ENCODE data around the gene AP1G1. TPM values are rescaled to one million over a fixed set of nuclear protein-coding genes. Genes with fewer than 3 reads are reported as not detected.

AP1G1 gene
- total and polyA plus RNA-seq, 2 donors from 2014 or later, result 28.0 to 111 TPM

DNA sequence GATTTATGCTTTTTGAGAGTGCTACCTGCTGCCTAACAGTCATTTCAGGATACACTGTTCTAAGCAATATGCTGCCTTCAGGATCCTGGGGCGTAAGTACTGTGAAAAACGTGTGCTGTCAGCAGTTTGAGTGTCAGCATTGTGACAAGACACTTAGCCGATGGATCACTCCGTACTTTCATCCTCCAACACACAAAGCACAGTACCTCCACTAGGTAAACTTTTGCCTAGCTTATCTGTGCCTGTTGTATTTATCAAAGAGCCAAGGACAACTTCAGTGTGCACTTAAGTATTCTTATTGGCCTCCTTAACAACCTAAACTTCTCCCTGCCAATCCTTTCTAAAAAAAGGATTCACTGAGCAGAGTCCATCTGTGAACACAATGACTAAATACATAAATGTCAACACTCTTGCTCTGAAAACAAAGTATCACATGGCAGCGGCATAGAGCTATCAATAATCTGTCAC lies 50.3 kb downstream of the AP1G1 start:
- H3K27me3 ChIP-seq (ENCODE audit: control insufficient read depth, insufficient read depth, low read length), result no peaks in the 10 kb centered on the region
- H3K36me3 ChIP-seq (ENCODE audit: control insufficient read depth in 2 of 3, insufficient read depth in 3 of 3, low read length in 3 of 3), result peaks cover 9 to 62% (median 39%) of the 10 kb centered on the region in 3 donors
- no peak overlapping the region for H3K9ac ChIP-seq (ENCODE audit: low read length in 3 of 3)
- no peaks in the 10 kb centered on the region for H3K9me3 ChIP-seq (ENCODE audit: control insufficient read depth in 2 of 3, insufficient read depth in 1 of 3, low read length in 3 of 3)
- DNase-seq (no peak), FAIRE-seq (no peak)
- H3K27ac ChIP-seq (ENCODE audit: low read depth in 2 of 2, low read length in 2 of 2), result no peak overlapping the region
- intact Hi-C loops (cut with DNase I), result no loop called here
- H3K4me3 ChIP-seq (ENCODE audit: low read length in 3 of 3), result no peak overlapping the region
- no peaks in the 10 kb centered on the region for H3K4me1 ChIP-seq (ENCODE audit: control insufficient read depth in 2 of 3, insufficient read depth in 2 of 3, low read depth in 1 of 3, low read length in 3 of 3)
- TF ChIP-seq, protein P1, sequence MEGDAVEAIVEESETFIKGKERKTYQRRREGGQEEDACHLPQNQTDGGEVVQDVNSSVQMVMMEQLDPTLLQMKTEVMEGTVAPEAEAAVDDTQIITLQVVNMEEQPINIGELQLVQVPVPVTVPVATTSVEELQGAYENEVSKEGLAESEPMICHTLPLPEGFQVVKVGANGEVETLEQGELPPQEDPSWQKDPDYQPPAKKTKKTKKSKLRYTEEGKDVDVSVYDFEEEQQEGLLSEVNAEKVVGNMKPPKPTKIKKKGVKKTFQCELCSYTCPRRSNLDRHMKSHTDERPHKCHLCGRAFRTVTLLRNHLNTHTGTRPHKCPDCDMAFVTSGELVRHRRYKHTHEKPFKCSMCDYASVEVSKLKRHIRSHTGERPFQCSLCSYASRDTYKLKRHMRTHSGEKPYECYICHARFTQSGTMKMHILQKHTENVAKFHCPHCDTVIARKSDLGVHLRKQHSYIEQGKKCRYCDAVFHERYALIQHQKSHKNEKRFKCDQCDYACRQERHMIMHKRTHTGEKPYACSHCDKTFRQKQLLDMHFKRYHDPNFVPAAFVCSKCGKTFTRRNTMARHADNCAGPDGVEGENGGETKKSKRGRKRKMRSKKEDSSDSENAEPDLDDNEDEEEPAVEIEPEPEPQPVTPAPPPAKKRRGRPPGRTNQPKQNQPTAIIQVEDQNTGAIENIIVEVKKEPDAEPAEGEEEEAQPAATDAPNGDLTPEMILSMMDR (IDR thresholded peaks at IDR 0.05; ENCODE audit: borderline replicate concordance, extremely low read depth, insufficient read depth), result no peak

DNA sequence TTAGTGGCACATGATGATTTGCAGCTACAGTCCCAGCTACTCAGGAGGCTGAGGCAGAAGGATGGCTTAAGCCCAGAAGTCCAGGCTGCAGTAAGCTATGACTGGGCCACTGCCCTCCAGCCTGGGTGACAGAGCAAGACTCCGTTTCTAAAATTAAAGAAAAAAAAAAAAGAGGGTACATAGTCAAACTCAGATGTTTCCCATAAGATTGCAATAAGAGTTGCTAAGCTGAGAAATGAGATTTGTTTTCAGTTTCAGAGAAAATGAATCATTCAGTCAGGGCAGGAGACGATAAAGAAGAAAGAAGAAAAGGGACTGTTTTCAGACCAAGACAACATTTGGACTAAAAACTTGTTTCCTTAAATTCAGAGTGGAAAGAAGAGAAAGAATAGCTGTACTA lies 54.0 kb downstream of the AP1G1 start:
- no peaks in the 10 kb centered on the region for H3K9me3 ChIP-seq (ENCODE audit: control insufficient read depth in 2 of 3, insufficient read depth in 1 of 3, low read length in 3 of 3)
- TF ChIP-seq, protein P1 (IDR thresholded peaks at IDR 0.05; ENCODE audit: borderline replicate concordance, extremely low read depth, insufficient read depth), result no peak
- no peak overlapping the region for H3K9ac ChIP-seq (ENCODE audit: low read length in 3 of 3)
- intact Hi-C loops (cut with DNase I), result no loop called here
- peaks cover 8 to 53% (median 29%) of the 10 kb centered on the region in 3 donors for H3K36me3 ChIP-seq (ENCODE audit: control insufficient read depth in 2 of 3, insufficient read depth in 3 of 3, low read length in 3 of 3)
- H3K4me3 ChIP-seq (ENCODE audit: low read length in 3 of 3), result no peak overlapping the region
- H3K27me3 ChIP-seq (ENCODE audit: control insufficient read depth, insufficient read depth, low read length), result no peaks in the 10 kb centered on the region
- DNase-seq (no peak), FAIRE-seq (no peak)
- no peak overlapping the region for H3K27ac ChIP-seq (ENCODE audit: low read depth in 2 of 2, low read length in 2 of 2)
- H3K4me1 ChIP-seq (ENCODE audit: control insufficient read depth in 2 of 3, insufficient read depth in 2 of 3, low read depth in 1 of 3, low read length in 3 of 3), result no peaks in the 10 kb centered on the region

DNA sequence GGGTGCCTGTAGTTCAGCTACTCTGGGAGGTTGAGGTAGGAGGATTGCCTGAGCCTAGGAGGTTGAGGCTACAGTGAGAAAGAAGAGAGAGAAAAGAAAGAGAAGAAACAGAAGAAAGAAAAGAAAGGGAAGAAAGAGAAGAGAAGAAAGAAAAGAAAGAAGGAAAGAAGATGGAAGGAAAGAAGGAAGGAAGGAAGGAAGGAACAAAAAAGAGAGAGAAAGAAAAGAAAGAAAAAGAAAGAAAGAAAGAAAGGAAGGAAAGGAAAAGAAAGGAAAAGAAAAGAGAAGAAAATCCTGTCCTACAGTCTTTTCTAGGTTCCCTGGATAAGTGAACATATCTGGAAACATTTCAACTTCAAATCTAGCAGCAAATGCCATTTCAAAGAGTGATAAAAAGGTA lies 54.5 kb downstream of the AP1G1 start:
- peaks cover 8 to 58% (median 31%) of the 10 kb centered on the region in 3 donors for H3K36me3 ChIP-seq (ENCODE audit: control insufficient read depth in 2 of 3, insufficient read depth in 3 of 3, low read length in 3 of 3)
- TF ChIP-seq, protein P1 (IDR thresholded peaks at IDR 0.05; ENCODE audit: borderline replicate concordance, extremely low read depth, insufficient read depth), result no peak
- FAIRE-seq, result no peak
- no peaks in the 10 kb centered on the region for H3K4me1 ChIP-seq (ENCODE audit: control insufficient read depth in 2 of 3, insufficient read depth in 2 of 3, low read depth in 1 of 3, low read length in 3 of 3)
- intact Hi-C loops (cut with DNase I), result no loop called here
- no peak overlapping the region for H3K4me3 ChIP-seq (ENCODE audit: low read length in 3 of 3)
- DNase-seq, result no peak
- no peaks in the 10 kb centered on the region for H3K9me3 ChIP-seq (ENCODE audit: control insufficient read depth in 2 of 3, insufficient read depth in 1 of 3, low read length in 3 of 3)
- H3K9ac ChIP-seq (ENCODE audit: low read length in 3 of 3), result no peak overlapping the region
- no peak overlapping the region for H3K27ac ChIP-seq (ENCODE audit: low read depth in 2 of 2, low read length in 2 of 2)
- H3K27me3 ChIP-seq (ENCODE audit: control insufficient read depth, insufficient read depth, low read length), result no peaks in the 10 kb centered on the region

DNA sequence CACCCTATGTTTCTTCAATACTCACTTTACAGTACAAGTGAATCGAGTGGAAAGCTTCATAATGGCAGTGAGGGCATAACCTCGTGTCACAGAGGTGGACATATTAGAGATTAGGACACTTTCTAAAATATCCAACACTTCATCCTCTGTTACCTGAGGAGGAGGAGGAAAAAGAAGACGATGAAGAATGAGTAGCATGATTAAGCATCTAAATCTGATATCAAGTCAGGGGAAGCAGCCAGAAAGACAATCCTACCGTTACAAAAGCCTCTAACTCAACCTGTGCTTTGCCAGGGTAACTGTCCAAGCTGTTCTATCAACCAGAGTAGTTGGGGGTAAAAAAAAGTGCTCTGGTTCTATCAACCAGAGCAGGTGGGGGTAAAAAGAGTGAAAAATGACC lies 60.4 kb downstream of the AP1G1 start:
- TF ChIP-seq, protein P1 (IDR thresholded peaks at IDR 0.05; ENCODE audit: borderline replicate concordance, extremely low read depth, insufficient read depth), result no peak
- Histone ChIP-seq H3K9me3 (ENCODE audit: control insufficient read depth in 2 of 3, insufficient read depth in 1 of 3, low read length in 3 of 3) (no peaks in the 10 kb centered on the region), H3K36me3 (ENCODE audit: control insufficient read depth in 2 of 3, insufficient read depth in 3 of 3, low read length in 3 of 3) (peaks cover 11 to 38% (median 18%) of the 10 kb centered on the region in 3 donors), H3K27ac (ENCODE audit: low read depth in 2 of 2, low read length in 2 of 2) (no peak overlapping the region), H3K4me1 (ENCODE audit: control insufficient read depth in 2 of 3, insufficient read depth in 2 of 3, low read depth in 1 of 3, low read length in 3 of 3) (no peaks in the 10 kb centered on the region), H3K4me3 (ENCODE audit: low read length in 3 of 3) (no peak overlapping the region), H3K9ac (ENCODE audit: low read length in 3 of 3) (no peak overlapping the region), H3K27me3 (ENCODE audit: control insufficient read depth, insufficient read depth, low read length) (no peaks in the 10 kb centered on the region)
- FAIRE-seq, result no peak
- DNase-seq, result no peak
- intact Hi-C loops (cut with DNase I), result no loop called here
